HCT116 (cell line): ENCODE data around the gene CBX1. TPM values are rescaled to one million over a fixed set of nuclear protein-coding genes. Genes with fewer than 3 reads are reported as not detected.

Source experiments
- ATAC-seq: fragments of 200-7000 bp; cut with Tn5 transposase; 2 replicates; pipeline ENCODE4 v1.9.1; 2020; ENCODE audit warnings: mild to moderate bottlenecking, moderate library complexity
- BruUV-seq: library from RNA; stranded (reverse); fragments of 400-500 nt; replicated peaks from 2 replicates; lab custom pipeline; 2021; lab: Mats Ljungman, UMichigan
- CTCF ChIA-PET: fragments of 300-600 bp; sonication (Branson Sonifier 250); formaldehyde crosslinking; loops from one replicate; lab custom pipeline; 2021; ENCODE audit warnings: antibody characterized with exemption; lab: Charles Lee
- POLR2A ChIA-PET: fragments of 300-600, 350-600 bp; sonication (Branson Sonifier 250); formaldehyde crosslinking; loops from one replicate; lab custom pipeline; 2021; ENCODE audit warnings: antibody characterized with exemption; lab: Charles Lee
- RAD21 ChIA-PET, 2 experiments: fragments of 300-600 bp; sonication (Branson Sonifier 250); formaldehyde crosslinking; loops; one replicate each; lab custom pipeline; 2023; ENCODE audit warnings: low total read pairs in 2 of 2; ENCODE audit not compliant: uncharacterized antibody in 2 of 2, unreplicated experiment in 2 of 2, low non-redundant PET in 1 of 2; lab: Charles Lee
- DNase-seq: peaks from one replicate; pipeline ENCODE4 v3.0.0-alpha.2; 2010; ENCODE audit warnings: low read depth, low spot score
- H2AFZ ChIP-seq: fragments of 200-600 bp; shearing (Covaris generic), sonication (generic); 2 replicates; pipeline ENCODE4 v1.6.1; 2017; ENCODE audit warnings: low read depth, mixed run types, mixed read lengths, antibody characterized with exemption, low read length; ENCODE audit not compliant: poor library complexity, severe bottlenecking
- H3K27ac ChIP-seq: 2 replicates; pipeline ENCODE4 v1.5.1; 2012; ENCODE audit warnings: low read depth, low read length
- H3K27me3 ChIP-seq: fragments of 200-600 bp; sonication (generic); 2 replicates; pipeline ENCODE4 v1.6.1; 2016; ENCODE audit warnings: mixed run types, low read length, mixed read lengths; ENCODE audit not compliant: insufficient read depth
- H3K36me3 ChIP-seq, 2 experiments: fragments of 200-500 bp in 1 of 2; fragments of 200-600 bp in 1 of 2; sonication (Bioruptor generic) in 1 of 2; sonication (generic) in 1 of 2; 2 replicates each; pipeline versions ENCODE4 v1.5.1 to v1.6.1; 2014 to 2016; ENCODE audit warnings: low read length in 2 of 2, inconsistent platforms in 1 of 2, mixed read lengths in 1 of 2, mixed run types in 1 of 2; ENCODE audit not compliant: insufficient read depth in 2 of 2, control insufficient read depth in 1 of 2
- H3K4me1 ChIP-seq, 2 experiments: fragments of 200-600 bp in 1 of 2; sonication (generic) in 1 of 2; 2 replicates each; pipeline versions ENCODE4 v1.5.1 to v1.6.1; 2012 to 2017; ENCODE audit warnings: low read length in 2 of 2, inconsistent platforms in 1 of 2, mild to moderate bottlenecking in 1 of 2, mixed read lengths in 1 of 2, mixed run types in 1 of 2, moderate library complexity in 1 of 2; ENCODE audit not compliant: insufficient read depth in 2 of 2, control insufficient read depth in 1 of 2
- H3K4me2 ChIP-seq: fragments of 200-600 bp; sonication (generic); 2 replicates; pipeline ENCODE4 v1.6.1; 2017; ENCODE audit warnings: mixed run types, low read length, mixed read lengths
- H3K4me3 ChIP-seq, 2 experiments: fragments of 200-600 bp in 1 of 2; sonication (generic) in 1 of 2; replicated peaks in 1 of 2; 2 replicates each; pipeline ENCODE4 v1.5.1; 2011 to 2016; ENCODE audit warnings: low read length in 2 of 2, control low read depth in 1 of 2, low read depth in 1 of 2, mild to moderate bottlenecking in 1 of 2, mixed read lengths in 1 of 2, mixed run types in 1 of 2
- H3K79me2 ChIP-seq: fragments of 200-600 bp; sonication (generic); 2 replicates; pipeline ENCODE4 v1.6.1; 2017; ENCODE audit warnings: mild to moderate bottlenecking, mixed run types, low read length, moderate library complexity, mixed read lengths; ENCODE audit not compliant: insufficient read depth
- H3K9ac ChIP-seq: fragments of 200-600 bp; sonication (generic); 2 replicates; pipeline ENCODE4 v1.6.1; 2016; ENCODE audit warnings: low read length, mixed read lengths
- H3K9me2 ChIP-seq: fragments of 200-600 bp; sonication (generic), shearing (Covaris generic); 2 replicates; pipeline ENCODE4 v1.6.1; 2017; ENCODE audit warnings: mixed run types, mild to moderate bottlenecking, moderate library complexity; ENCODE audit not compliant: insufficient read depth
- H3K9me3 ChIP-seq, 2 experiments: fragments of 200-500 bp in 1 of 2; fragments of 200-600 bp in 1 of 2; sonication (Bioruptor generic) in 1 of 2; sonication (generic) in 1 of 2; 2 replicates each; pipeline ENCODE4 v1.6.1; 2014 to 2017; ENCODE audit warnings: low read length in 2 of 2, mixed read lengths in 2 of 2, inconsistent platforms in 1 of 2, low read depth in 1 of 2, mild to moderate bottlenecking in 1 of 2, mixed run types in 1 of 2, moderate library complexity in 1 of 2; ENCODE audit not compliant: control insufficient read depth in 1 of 2, insufficient read depth in 1 of 2
- H4K20me1 ChIP-seq: fragments of 200-600 bp; sonication (generic), shearing (Covaris generic); 2 replicates; pipeline ENCODE4 v1.6.1; 2017; ENCODE audit warnings: mixed run types, mild to moderate bottlenecking, moderate library complexity; ENCODE audit not compliant: insufficient read depth
- EGR1 ChIP-seq: IDR thresholded peaks from 2 replicates; pipeline ENCODE4 v1.6.1; 2012; ENCODE audit warnings: low read depth
- ELF1 ChIP-seq: IDR thresholded peaks from 2 replicates; pipeline ENCODE4 v1.6.1; 2012; ENCODE audit warnings: low read depth, borderline replicate concordance
- FOSL1 ChIP-seq: IDR thresholded peaks from 2 replicates; pipeline ENCODE4 v1.6.1; 2012; ENCODE audit warnings: low read depth
- JUND ChIP-seq: IDR thresholded peaks from 2 replicates; pipeline ENCODE4 v1.6.1; 2012
- POLR2AphosphoS5 ChIP-seq: IDR thresholded peaks from 2 replicates; pipeline ENCODE4 v1.6.1; 2011; ENCODE audit warnings: mild to moderate bottlenecking, low read depth, low read length, moderate library complexity
- SIN3A ChIP-seq: IDR thresholded peaks from 2 replicates; pipeline ENCODE4 v1.6.1; 2012; ENCODE audit warnings: low read depth
- SP1 ChIP-seq: IDR thresholded peaks from 2 replicates; pipeline ENCODE4 v1.6.1; 2012; ENCODE audit warnings: low read depth
- SRF ChIP-seq: IDR thresholded peaks from 2 replicates; pipeline ENCODE4 v1.6.1; 2012; ENCODE audit warnings: low read depth
- TCF7L2 ChIP-seq: IDR thresholded peaks from 2 replicates; pipeline ENCODE4 v1.7.0; 2011; ENCODE audit warnings: borderline replicate concordance, inconsistent platforms; ENCODE audit not compliant: insufficient read depth, insufficient read length; ENCODE audit errors: extremely low read depth
- YY1 ChIP-seq: IDR thresholded peaks from 2 replicates; pipeline ENCODE4 v1.6.1; 2011; ENCODE audit warnings: low read length, low read depth, moderate library complexity, mild to moderate bottlenecking; ENCODE audit not compliant: insufficient replicate concordance; ENCODE audit errors: extremely low read depth
- ZNF274 ChIP-seq: fragments of 200-500 bp; sonication (Bioruptor generic); IDR thresholded peaks from 2 replicates; pipeline ENCODE4 v1.6.1; 2014; ENCODE audit warnings: mild to moderate bottlenecking, low read depth, low read length, inconsistent platforms
- intact Hi-C: fragments of 100-400 bp; cut with micrococcal nuclease; formaldehyde crosslinking; loops from 2 replicates; pipeline ENCODE4 v1.10.0; 2022
- total RNA-seq: library from RNA; stranded (reverse); gene quantifications from one replicate; pipeline ENCODE4 v1.2.1, GENCODE V29; 2021; ENCODE audit not compliant: unreplicated experiment
- TF ChIP-seq, protein P1 (sequence below): IDR thresholded peaks from 2 replicates; pipeline ENCODE4 v1.6.1; 2011; ENCODE audit warnings: mild to moderate bottlenecking, low read length, moderate library complexity; ENCODE audit not compliant: insufficient replicate concordance; ENCODE audit errors: extremely low read depth
- TF ChIP-seq, protein P2 (sequence below), 3 experiments: fragments of 200-600 bp in 1 of 3; sonication (generic) in 1 of 3; IDR thresholded peaks in 2 of 3; conservative IDR thresholded peaks in 1 of 3; 2 replicates each; pipeline ENCODE4 v1.5.1; 2012 to 2017; ENCODE audit warnings: low read depth in 2 of 3, low read length in 2 of 3, antibody characterized with exemption in 1 of 3, borderline replicate concordance in 1 of 3, control low read depth in 1 of 3, mild to moderate bottlenecking in 1 of 3, mixed read lengths in 1 of 3, mixed run types in 1 of 3, moderate library complexity in 1 of 3; ENCODE audit not compliant: insufficient read depth in 1 of 3
- TF ChIP-seq, protein P3 (sequence below): IDR thresholded peaks from 2 replicates; pipeline ENCODE4 v1.6.1; 2012

CBX1 gene
- total RNA-seq, 1 experiment from 2014 or later = 136 TPM

DNA sequence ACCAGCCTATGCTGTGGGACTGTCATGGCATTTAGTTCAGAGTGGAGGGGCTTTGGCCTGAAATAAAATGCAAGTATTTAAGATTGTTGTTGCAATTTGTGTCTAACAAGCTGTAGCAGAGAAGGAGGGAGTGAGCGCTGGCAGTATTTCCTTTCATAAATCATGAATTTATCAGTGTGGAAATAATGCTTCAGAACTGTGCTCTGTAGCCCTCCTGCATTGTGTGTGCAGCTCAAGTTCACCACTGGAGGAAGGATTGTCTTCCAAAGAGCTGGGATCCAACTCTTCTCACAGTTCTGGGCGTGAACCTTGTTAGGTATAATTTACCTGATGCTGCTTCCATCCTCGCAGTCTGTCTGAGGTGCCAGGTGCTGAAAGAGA is 21.4 kb upstream of the CBX1 start:
- peaks cover 28 to 34% of the 10 kb centered on the region in 2 experiments; a peak in 3 of 4 replicates for H3K36me3 ChIP-seq
- POLR2A ChIA-PET = no interaction called here
- H2AFZ ChIP-seq = no peak overlapping the region
- H3K4me3 ChIP-seq = no peak overlapping the region
- RAD21 ChIA-PET = no interaction called here
- H3K27me3 ChIP-seq = no peaks in the 10 kb centered on the region
- no peaks in the 10 kb centered on the region for H3K79me2 ChIP-seq
- DNase-seq (no peak), ATAC-seq (no peak)
- intact Hi-C loops = no loop called here
- H3K9ac ChIP-seq = no peak overlapping the region
- no peak overlapping the region for H3K4me2 ChIP-seq
- no peak overlapping the region for H3K27ac ChIP-seq
- CTCF ChIA-PET = no interaction called here
- H4K20me1 ChIP-seq = no peaks in the 10 kb centered on the region
- H3K9me3 ChIP-seq = no peaks in the 10 kb centered on the region
- no TSS peak for BruUV-seq
- TF ChIP-seq POLR2AphosphoS5 (no peak), JUND (no peak), ZNF274 (no peak), FOSL1 (no peak), SIN3A (no peak)
- TF ChIP-seq, protein P1, sequence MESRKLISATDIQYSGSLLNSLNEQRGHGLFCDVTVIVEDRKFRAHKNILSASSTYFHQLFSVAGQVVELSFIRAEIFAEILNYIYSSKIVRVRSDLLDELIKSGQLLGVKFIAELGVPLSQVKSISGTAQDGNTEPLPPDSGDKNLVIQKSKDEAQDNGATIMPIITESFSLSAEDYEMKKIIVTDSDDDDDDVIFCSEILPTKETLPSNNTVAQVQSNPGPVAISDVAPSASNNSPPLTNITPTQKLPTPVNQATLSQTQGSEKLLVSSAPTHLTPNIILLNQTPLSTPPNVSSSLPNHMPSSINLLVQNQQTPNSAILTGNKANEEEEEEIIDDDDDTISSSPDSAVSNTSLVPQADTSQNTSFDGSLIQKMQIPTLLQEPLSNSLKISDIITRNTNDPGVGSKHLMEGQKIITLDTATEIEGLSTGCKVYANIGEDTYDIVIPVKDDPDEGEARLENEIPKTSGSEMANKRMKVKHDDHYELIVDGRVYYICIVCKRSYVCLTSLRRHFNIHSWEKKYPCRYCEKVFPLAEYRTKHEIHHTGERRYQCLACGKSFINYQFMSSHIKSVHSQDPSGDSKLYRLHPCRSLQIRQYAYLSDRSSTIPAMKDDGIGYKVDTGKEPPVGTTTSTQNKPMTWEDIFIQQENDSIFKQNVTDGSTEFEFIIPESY = no peak
- H3K4me1 ChIP-seq = peaks cover 12 to 15% of the 10 kb centered on the region in 2 experiments
- H3K9me2 ChIP-seq = no peaks in the 10 kb centered on the region

DNA sequence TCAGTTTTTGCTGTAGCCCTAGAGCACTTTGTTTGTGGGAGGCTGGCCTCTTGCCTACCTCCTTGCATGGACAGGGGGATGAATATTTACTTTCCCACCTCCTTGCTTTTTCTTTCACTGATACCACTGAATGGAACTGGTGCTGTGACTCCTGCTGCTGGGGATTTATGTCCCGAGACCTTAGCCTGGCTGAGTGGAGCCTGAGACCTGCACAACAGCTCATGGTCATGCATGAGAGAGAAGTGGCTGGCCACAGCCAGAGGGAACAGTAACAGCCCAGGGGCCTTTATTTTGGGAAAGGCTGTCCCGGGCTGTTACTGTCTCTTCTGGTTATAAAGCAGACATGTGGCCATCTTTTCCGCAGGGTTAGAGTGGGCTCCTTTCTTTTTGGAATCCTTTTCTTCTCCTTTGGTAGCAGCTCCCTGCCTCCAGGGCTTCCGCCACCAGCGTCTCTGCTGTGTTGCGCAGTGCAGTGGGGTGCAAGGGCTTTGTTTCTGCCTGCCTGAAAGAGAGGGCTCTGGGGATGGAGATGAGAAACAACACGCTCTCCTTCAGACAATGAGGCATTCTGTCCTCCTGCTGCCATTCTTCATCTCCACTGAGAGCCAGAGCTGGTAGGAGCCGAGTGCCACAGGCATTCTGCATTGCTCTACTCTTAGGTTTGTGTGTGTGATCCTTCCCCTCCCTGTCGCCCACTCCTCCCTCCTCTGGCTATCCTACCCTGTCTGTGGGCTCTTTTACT is 20.8 kb upstream of the CBX1 start:
- CTCF ChIA-PET = no interaction called here
- Histone ChIP-seq H3K4me2 (no peak overlapping the region), H3K9me2 (no peaks in the 10 kb centered on the region), H3K4me3 (no peak overlapping the region), H3K36me3 (peaks cover 28 to 34% of the 10 kb centered on the region in 2 experiments; a peak in 3 of 4 replicates), H3K4me1 (peaks cover 6 to 10% of the 10 kb centered on the region in 2 experiments), H3K27ac (no peak overlapping the region), H2AFZ (no peak overlapping the region), H4K20me1 (no peaks in the 10 kb centered on the region), H3K9me3 (no peaks in the 10 kb centered on the region), H3K27me3 (no peaks in the 10 kb centered on the region), H3K79me2 (no peaks in the 10 kb centered on the region), H3K9ac (no peak overlapping the region)
- DNase-seq = no peak
- POLR2A ChIA-PET = no interaction called here
- no TSS peak for BruUV-seq
- intact Hi-C loops = no loop called here
- ATAC-seq = no peak
- RAD21 ChIA-PET = no interaction called here
- no peak for TF ChIP-seq SP1
- no peak for TF ChIP-seq TCF7L2
- no peak for TF ChIP-seq FOSL1
- TF ChIP-seq, protein P2, sequence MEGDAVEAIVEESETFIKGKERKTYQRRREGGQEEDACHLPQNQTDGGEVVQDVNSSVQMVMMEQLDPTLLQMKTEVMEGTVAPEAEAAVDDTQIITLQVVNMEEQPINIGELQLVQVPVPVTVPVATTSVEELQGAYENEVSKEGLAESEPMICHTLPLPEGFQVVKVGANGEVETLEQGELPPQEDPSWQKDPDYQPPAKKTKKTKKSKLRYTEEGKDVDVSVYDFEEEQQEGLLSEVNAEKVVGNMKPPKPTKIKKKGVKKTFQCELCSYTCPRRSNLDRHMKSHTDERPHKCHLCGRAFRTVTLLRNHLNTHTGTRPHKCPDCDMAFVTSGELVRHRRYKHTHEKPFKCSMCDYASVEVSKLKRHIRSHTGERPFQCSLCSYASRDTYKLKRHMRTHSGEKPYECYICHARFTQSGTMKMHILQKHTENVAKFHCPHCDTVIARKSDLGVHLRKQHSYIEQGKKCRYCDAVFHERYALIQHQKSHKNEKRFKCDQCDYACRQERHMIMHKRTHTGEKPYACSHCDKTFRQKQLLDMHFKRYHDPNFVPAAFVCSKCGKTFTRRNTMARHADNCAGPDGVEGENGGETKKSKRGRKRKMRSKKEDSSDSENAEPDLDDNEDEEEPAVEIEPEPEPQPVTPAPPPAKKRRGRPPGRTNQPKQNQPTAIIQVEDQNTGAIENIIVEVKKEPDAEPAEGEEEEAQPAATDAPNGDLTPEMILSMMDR (IDR thresholded peaks at IDR 0.05 in 2 of 3, conservative IDR thresholded peaks at IDR 0.05 in 1 of 3; ENCODE audit: borderline replicate concordance in 1 of 3, insufficient read depth in 1 of 3, low read depth in 2 of 3, low read length in 2 of 3) = no peak
- TF ChIP-seq SRF = no peak
- TF ChIP-seq YY1 = no peak
- TF ChIP-seq, protein P3, sequence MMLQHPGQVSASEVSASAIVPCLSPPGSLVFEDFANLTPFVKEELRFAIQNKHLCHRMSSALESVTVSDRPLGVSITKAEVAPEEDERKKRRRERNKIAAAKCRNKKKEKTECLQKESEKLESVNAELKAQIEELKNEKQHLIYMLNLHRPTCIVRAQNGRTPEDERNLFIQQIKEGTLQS = no peak
- TF ChIP-seq EGR1 = no peak
- no peak for TF ChIP-seq ELF1
